Bronchial epithelial cell (primary cell): ENCODE data around the gene SPO11. TPM values are rescaled to one million over a fixed set of nuclear protein-coding genes. Genes with fewer than 3 reads are reported as not detected.
"Not testable (repeated sequence)": the region's sequence is repeated elsewhere in the genome, so short reads cannot be mapped to it uniquely, and the experiment has no call there.

Experiments
- DNase-seq: peaks from one replicate; pipeline ENCODE4 v3.0.0-alpha.2; 2010; ENCODE audit warnings: low read depth
- FAIRE-seq: peaks from 2 replicates; lab custom pipeline; 2011; peaks lifted over from hg19 to GRCh38; lab: Jason Lieb, UNC
- H3K27me3 ChIP-seq: 2 replicates; pipeline ENCODE4 v1.5.1; 2011; ENCODE audit warnings: low read length; ENCODE audit not compliant: control insufficient read depth, insufficient read depth
- H3K36me3 ChIP-seq: 2 replicates; pipeline ENCODE4 v1.5.1; 2011; ENCODE audit warnings: low read length; ENCODE audit not compliant: control insufficient read depth, insufficient read depth
- H3K4me3 ChIP-seq: 2 replicates; pipeline ENCODE4 v1.5.1; 2011; ENCODE audit warnings: mild to moderate bottlenecking, low read depth, low read length, control low read depth
- total RNA-seq: library from RNA; depleted of rRNA; stranded (reverse); fragments of >200 nt; gene quantifications from 2 replicates; pipeline ENCODE4 v1.2.1, GENCODE V29; 2014
- TF ChIP-seq, protein P1 (sequence below): IDR thresholded peaks from 2 replicates; pipeline ENCODE4 v1.5.1; 2011; ENCODE audit warnings: mild to moderate bottlenecking, moderate library complexity, low read length, control low read depth, inconsistent platforms; ENCODE audit not compliant: insufficient read depth, severe bottlenecking

Gene SPO11
- total RNA-seq, 1 donor from 2014 or later = not detected

GRCh38 chr20:57348922-57349574, 19.4 kb downstream of the SPO11 start:
- DNase-seq, H3K4me3 ChIP-seq, FAIRE-seq, H3K27me3 ChIP-seq, H3K36me3 ChIP-seq: not testable (repeated sequence)

DNA sequence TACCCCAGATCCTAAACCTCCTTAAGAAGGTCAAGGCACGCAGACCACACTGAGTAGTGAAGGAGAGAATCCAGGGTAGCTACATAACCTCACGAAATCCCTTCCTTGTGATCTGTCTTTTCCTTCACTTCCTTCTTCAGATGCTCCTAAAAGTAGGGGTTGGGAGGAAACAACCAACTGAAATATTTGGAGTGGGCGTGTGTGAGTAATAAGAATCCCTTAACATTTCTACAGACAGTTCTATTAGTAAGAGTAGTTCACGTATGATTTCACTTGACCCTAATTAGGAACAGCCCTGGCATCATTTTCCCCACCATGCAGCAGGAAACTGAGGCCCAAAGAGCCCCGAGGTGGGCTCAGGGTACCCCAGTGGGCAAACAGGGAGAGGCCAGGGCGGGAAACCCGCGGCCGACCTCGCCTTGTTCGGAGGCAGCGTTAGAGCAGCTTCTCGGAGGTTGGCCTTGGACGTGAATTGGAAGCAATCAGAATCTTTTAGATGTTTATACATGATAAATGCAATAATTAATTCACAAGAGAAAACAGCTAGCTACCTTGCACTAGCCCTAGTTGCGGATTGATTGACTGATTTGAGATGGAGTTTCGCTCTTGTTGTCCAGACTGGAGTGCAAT, 20.6 kb downstream of the SPO11 start:
- TF ChIP-seq, protein P1, sequence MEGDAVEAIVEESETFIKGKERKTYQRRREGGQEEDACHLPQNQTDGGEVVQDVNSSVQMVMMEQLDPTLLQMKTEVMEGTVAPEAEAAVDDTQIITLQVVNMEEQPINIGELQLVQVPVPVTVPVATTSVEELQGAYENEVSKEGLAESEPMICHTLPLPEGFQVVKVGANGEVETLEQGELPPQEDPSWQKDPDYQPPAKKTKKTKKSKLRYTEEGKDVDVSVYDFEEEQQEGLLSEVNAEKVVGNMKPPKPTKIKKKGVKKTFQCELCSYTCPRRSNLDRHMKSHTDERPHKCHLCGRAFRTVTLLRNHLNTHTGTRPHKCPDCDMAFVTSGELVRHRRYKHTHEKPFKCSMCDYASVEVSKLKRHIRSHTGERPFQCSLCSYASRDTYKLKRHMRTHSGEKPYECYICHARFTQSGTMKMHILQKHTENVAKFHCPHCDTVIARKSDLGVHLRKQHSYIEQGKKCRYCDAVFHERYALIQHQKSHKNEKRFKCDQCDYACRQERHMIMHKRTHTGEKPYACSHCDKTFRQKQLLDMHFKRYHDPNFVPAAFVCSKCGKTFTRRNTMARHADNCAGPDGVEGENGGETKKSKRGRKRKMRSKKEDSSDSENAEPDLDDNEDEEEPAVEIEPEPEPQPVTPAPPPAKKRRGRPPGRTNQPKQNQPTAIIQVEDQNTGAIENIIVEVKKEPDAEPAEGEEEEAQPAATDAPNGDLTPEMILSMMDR = no peak
- peaks cover 8% of the 10 kb centered on the region for H3K36me3 ChIP-seq
- FAIRE-seq (no peak), DNase-seq (peak; percentile 18)
- no peak overlapping the region for H3K4me3 ChIP-seq
- no peaks in the 10 kb centered on the region for H3K27me3 ChIP-seq

GRCh38 chr20:57350726-57351041, 21.1 kb downstream of the SPO11 start:
- FAIRE-seq, H3K27me3 ChIP-seq, H3K36me3 ChIP-seq, DNase-seq: not testable (repeated sequence)
- H3K4me3 ChIP-seq = peak overlapping the region; percentile 99

GRCh38 chr20:57351042-57351783, 21.6 kb downstream of the SPO11 start, which contains the start of gene RAE1:
Gene RAE1, plus strand, starts transcription at chr20:57351255. Its CDS starts 2,784 bp downstream, at chr20:57354039.
- FAIRE-seq (no peak), DNase-seq (peak; percentile 90)
- Histone ChIP-seq H3K4me3 (peak within 1 kb of the TSS; percentile 99), H3K27me3 (no peaks in the 10 kb centered on the region), H3K36me3 (peaks cover 11% of the 10 kb centered on the region)
- TF ChIP-seq, protein P1 = no peak

- FAIRE-seq = no peak
- Histone ChIP-seq H3K27me3 (no peaks in the 10 kb centered on the region), H3K4me3 (no peak overlapping the region), H3K36me3 (peaks cover 16% of the 10 kb centered on the region)
- no peak for DNase-seq
- TF ChIP-seq, protein P1 = no peak
Measured at GRCh38 chr20:57352305-57352704, 22.7 kb downstream of the SPO11 start.

DNA sequence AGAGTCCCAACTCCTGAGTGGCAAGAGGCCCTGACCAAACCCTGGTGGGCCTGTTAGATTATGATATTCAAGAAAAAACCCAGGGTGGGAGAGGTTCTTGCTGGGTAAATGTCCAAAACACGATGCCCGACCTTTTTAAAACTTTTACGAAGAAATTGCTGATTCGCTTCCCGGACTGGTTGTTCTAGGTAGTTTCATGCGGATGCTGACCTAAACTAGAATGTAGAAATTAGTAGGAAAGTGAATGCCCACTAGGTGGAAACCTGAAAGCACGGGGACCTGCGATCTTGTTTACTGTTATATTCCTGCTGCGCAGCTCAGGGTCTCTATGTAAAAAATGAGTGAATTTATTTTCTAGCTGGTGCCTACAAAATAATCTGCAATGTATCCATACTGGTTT, 23.7 kb downstream of the SPO11 start:
- Histone ChIP-seq H3K27me3 (no peaks in the 10 kb centered on the region), H3K36me3 (peaks cover 16% of the 10 kb centered on the region), H3K4me3 (no peak overlapping the region)
- FAIRE-seq (no peak), DNase-seq (no peak)
- TF ChIP-seq, protein P1 = no peak
